HFF-Myc (cell line): ENCODE results near the gene MAP4K5.

Experiments used
- DNase-seq: peaks from one replicate; pipeline ENCODE4 v3.0.0-alpha.2; 2011; ENCODE audit warnings: low read depth; ENCODE audit errors: extremely low read depth
- H3K4me3 ChIP-seq: replicated peaks from 2 replicates; pipeline ENCODE4 v1.5.1; 2011; ENCODE audit warnings: low read depth, mild to moderate bottlenecking, control low read depth, low read length
- CTCF ChIP-seq: IDR thresholded peaks from 2 replicates; pipeline ENCODE4 v1.5.1; 2012; ENCODE audit warnings: mild to moderate bottlenecking, low read depth, low read length, control low read depth; ENCODE audit errors: missing control alignments

The MAP4K5 gene

GRCh38 chr14:50380455-50380854, 151.9 kb downstream of the MAP4K5 start:
- DNase-seq = no peak
- no peak overlapping the region for H3K4me3 ChIP-seq
- no peak for TF ChIP-seq CTCF

GRCh38 chr14:50379563-50379962, 152.8 kb downstream of the MAP4K5 start:
- H3K4me3 ChIP-seq = no peak overlapping the region
- TF ChIP-seq CTCF = no peak
- DNase-seq = no peak

GRCh38 chr14:50377550-50378085, 154.8 kb downstream of the MAP4K5 start:
- no peak overlapping the region for H3K4me3 ChIP-seq
- DNase-seq = no peak
- TF ChIP-seq CTCF = no peak

GRCh38 chr14:50375760-50376159, 156.6 kb downstream of the MAP4K5 start:
- no peak for TF ChIP-seq CTCF
- no peak for DNase-seq
- no peak overlapping the region for H3K4me3 ChIP-seq

- H3K4me3 ChIP-seq = no peak overlapping the region
- DNase-seq = no peak
- TF ChIP-seq CTCF = no peak
Measured at GRCh38 chr14:50373959-50374358, 158.4 kb downstream of the MAP4K5 start.

GRCh38 chr14:50371546-50371945, 160.8 kb downstream of the MAP4K5 start:
- TF ChIP-seq CTCF = no peak
- no peak overlapping the region for H3K4me3 ChIP-seq
- DNase-seq = no peak
